C4-2B (cell line): ENCODE data around the gene UBE2L3.

ENCODE experiments used
- CTCF ChIP-seq: fragments of 450-650 bp; conservative IDR thresholded peaks from 2 replicates; pipeline ENCODE4 v1.5.1; 2017; ENCODE audit warnings: mild to moderate bottlenecking
- ZFX ChIP-seq: fragments of 450-650 bp; IDR thresholded peaks from 2 replicates; pipeline ENCODE4 v1.6.1; 2017

- no peak for TF ChIP-seq CTCF
- TF ChIP-seq ZFX: no peak
Observed at GRCh38 chr22:21631025-21631424, 63.5 kb downstream of the UBE2L3 start.
